Fibroblast of pulmonary artery (primary cell): ENCODE data around the gene ERFE.
A peak's percentile ranks its signal among the peaks of the same experiment; 100 is the strongest.

ENCODE experiments used
- DNase-seq: peaks from one replicate; pipeline ENCODE4 v3.0.0-alpha.2; 2010; ENCODE audit warnings: low read depth
- H3K4me3 ChIP-seq: replicated peaks from 2 replicates; pipeline ENCODE4 v1.5.1; 2011; ENCODE audit warnings: low read depth, mild to moderate bottlenecking, control low read depth, low read length, moderate library complexity
- TF ChIP-seq, protein P1 (sequence below): IDR thresholded peaks from 2 replicates; pipeline ENCODE4 v1.5.1; 2011; ENCODE audit warnings: mild to moderate bottlenecking, control low read depth, low read length, inconsistent platforms; ENCODE audit errors: missing control alignments

Gene ERFE

DNA sequence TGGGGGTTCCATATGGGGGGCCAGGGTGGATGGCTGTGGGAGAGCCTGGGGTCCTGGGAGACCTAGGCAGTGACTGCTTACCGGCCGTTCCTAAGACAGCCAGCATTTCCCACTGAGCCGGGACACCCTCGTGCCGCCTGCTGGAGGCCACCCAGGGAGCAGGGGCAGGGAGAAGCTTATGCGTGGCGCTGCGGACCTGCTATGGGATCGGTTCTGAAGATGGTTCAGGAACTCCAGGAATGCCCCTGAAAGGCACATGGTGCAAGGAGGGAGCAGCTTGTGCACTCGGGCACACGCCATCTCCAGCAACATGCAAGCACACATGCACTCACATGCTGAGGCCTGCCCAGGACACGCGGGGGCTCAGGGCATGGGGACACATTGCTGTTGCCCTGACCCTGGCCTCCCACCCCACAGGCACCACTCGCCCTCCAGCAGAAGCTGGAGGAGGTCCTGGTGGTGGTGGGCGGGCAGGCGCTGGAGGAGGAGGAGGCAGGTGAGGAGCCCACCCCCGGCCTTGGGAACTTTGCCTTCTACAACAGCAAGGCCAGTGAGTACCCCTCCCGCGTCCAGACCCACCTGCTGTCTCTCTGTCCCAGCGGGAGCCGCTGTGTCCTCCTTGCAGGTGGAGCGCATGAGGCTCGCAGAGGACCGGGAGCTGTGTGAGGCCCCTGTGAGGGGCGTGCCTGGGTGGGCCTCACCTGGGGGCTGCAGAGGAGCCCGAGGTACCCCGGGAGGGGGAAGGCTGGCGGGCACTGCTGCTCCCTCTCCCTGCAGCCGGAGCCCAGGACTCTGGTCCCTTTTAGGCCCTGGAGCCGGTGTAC is 16.2 kb upstream of the ERFE start:
- DNase-seq, result no peak
- no peak overlapping the region for H3K4me3 ChIP-seq
- TF ChIP-seq, protein P1, sequence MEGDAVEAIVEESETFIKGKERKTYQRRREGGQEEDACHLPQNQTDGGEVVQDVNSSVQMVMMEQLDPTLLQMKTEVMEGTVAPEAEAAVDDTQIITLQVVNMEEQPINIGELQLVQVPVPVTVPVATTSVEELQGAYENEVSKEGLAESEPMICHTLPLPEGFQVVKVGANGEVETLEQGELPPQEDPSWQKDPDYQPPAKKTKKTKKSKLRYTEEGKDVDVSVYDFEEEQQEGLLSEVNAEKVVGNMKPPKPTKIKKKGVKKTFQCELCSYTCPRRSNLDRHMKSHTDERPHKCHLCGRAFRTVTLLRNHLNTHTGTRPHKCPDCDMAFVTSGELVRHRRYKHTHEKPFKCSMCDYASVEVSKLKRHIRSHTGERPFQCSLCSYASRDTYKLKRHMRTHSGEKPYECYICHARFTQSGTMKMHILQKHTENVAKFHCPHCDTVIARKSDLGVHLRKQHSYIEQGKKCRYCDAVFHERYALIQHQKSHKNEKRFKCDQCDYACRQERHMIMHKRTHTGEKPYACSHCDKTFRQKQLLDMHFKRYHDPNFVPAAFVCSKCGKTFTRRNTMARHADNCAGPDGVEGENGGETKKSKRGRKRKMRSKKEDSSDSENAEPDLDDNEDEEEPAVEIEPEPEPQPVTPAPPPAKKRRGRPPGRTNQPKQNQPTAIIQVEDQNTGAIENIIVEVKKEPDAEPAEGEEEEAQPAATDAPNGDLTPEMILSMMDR, result no peak

DNA sequence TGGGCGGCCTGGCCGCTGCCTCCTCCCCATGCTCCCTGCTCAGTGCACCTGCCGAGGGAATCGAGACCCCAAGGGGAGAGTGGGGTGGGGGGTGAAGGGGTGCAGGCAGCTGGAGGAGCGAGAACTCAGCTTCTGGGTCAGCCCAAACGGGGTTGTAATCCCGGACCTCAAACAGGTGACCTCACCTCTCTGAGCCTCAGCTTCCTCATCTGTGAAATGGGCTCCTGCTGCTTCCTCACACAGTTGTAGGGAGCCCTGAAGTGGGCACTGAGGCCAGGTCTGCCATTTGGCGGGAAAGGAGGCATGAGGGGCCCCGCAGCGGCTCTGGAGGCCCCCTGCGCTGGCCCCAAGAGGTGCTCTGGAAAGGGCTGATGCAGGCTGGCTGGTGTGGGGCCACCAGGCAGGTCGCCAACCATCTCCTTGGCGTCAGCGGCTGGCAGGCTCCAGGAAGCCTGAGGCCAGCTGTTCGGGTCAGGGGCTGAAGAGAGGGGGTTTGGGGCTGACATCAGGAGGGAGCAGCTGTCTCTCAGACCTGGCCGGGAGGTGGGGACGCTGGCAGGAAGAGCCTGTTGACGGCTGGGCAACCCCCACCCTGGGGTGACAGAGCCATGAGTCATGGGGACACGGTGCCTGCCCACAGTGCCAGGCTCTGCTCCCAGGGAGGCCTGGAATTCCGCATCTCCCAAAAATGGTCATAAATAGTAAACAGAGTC is 15.4 kb upstream of the ERFE start:
- peak; percentile 29 for DNase-seq
- TF ChIP-seq, protein P1, result no peak
- no peak overlapping the region for H3K4me3 ChIP-seq

DNA sequence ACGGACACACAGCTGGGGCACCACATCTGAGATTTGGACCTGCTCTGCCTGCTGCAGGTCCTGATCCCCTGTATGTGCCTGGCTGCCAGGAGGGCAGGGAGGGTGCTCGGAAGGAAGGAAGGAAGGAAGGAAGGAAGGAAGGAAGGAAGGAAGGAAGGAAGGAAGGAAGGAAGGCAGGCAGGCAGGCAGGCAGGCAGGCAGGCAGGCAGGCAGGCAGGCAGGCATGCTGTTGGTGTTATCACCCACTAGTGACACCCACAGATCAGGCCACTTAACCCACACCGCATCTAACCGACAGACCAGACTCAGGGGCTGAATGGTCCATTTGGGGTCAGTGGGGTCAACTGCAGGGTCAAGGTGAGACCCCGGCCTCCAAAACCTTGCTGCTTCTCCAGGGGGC is 14.5 kb upstream of the ERFE start:
- no peak for DNase-seq
- no peak overlapping the region for H3K4me3 ChIP-seq
- TF ChIP-seq, protein P1, result no peak

DNA sequence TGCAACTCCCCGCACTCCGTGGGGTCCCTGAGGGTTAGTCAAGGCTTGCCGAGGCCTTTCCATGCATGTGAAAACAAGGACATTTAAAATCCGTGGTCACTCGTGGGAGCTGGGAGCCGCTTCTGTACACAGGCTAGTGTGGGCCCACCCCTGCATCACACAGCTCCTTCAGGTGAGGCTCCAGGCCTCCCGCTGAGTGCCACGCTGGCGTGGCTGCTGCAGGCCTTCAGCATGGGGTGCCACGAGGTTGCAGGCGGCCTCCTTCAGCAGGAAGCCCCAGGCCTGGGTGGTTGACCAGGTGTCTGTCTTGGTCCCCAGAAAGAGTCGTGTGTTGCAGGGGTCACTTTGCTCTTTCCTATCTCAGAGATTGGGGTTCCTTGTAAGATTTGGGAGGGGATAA is 13.7 kb upstream of the ERFE start:
- DNase-seq, result no peak
- TF ChIP-seq, protein P1, result no peak

DNA sequence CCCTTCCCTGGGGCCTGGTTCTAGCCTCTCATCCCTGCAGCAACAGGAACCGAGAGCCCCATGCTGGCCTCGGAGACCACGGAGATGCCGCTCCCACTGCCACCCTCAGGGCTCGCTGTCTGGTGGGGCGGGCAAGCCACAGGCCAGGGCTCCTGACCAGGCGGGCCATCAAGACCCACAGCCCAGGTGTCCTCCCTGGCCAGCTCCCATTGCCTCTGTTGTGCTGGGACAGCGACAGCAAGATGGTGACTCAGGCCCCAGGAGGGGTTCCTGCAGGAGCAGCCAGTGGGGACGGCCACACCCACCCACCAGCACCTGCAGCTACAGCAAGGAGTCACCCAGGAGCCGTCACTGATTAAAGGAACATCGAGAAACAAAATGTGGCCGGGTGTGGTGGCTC is 12.9 kb upstream of the ERFE start:
- no peak for DNase-seq
- H3K4me3 ChIP-seq, result no peak overlapping the region
- TF ChIP-seq, protein P1, result no peak

More for the DNA sequence above, 13.7 kb upstream of the ERFE start:
- no peak overlapping the region for H3K4me3 ChIP-seq

DNA sequence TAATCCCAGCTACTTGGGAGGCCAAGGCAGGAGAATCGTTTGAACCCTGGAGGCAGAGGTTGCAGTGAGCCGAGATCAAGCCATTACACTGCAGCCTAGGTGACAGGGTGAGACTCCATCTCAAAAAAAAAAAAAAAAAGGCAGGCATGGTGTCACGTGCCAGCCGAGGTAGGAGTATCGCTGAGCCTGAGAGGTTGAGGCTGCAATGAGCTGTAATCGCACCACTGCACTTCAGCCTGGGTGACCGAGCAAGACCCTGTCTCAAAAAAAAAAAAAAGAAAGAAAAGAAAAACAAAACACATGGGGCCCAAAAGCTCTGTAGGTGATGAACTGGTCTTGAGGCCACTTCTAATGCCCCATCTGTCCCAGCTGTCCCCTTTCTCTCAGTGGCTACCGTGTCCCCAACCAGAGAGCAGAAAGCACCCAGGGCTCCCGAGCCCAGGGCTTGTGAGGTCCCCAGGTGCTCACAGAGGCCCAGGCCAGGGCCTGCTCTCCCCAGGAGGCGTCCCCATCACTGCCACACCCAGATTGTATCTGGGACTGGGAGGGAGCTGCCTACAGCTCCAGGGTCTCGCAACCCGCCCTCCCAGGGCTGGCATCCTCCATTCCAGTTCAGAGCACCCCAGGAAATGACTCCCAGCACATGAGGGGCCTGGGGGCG is 11.8 kb upstream of the ERFE start:
- H3K4me3 ChIP-seq, result no peak overlapping the region
- no peak for DNase-seq
- TF ChIP-seq, protein P1, result no peak
